HUES48 (cell line): ENCODE results near the gene FFAR4.

Experiments
- H3K27ac ChIP-seq: one replicate; pipeline ENCODE4 v1.7.0; 2013; ENCODE audit warnings: low read depth, low read length, inconsistent platforms
- H3K27me3 ChIP-seq: 2 replicates; pipeline ENCODE4 v1.6.1; 2013; ENCODE audit warnings: mild to moderate bottlenecking, low read length; ENCODE audit not compliant: control insufficient read depth, insufficient read depth
- H3K36me3 ChIP-seq: 2 replicates; pipeline ENCODE4 v1.6.1; 2013; ENCODE audit warnings: low read length; ENCODE audit not compliant: control insufficient read depth, insufficient read depth
- H3K4me1 ChIP-seq: 2 replicates; pipeline ENCODE4 v1.6.1; 2013; ENCODE audit warnings: mild to moderate bottlenecking, low read length; ENCODE audit not compliant: control insufficient read depth, insufficient read depth
- H3K4me3 ChIP-seq: 2 replicates; pipeline ENCODE4 v1.5.1; 2013; ENCODE audit warnings: mild to moderate bottlenecking, low read depth, low read length
- H3K9ac ChIP-seq: 2 replicates; pipeline ENCODE4 v1.6.1; 2013; ENCODE audit warnings: mild to moderate bottlenecking, low read depth, low read length, moderate library complexity
- H3K9me3 ChIP-seq: 2 replicates; pipeline ENCODE4 v1.6.1; 2013; ENCODE audit warnings: low read length; ENCODE audit not compliant: control insufficient read depth, insufficient read depth

FFAR4 gene

DNA sequence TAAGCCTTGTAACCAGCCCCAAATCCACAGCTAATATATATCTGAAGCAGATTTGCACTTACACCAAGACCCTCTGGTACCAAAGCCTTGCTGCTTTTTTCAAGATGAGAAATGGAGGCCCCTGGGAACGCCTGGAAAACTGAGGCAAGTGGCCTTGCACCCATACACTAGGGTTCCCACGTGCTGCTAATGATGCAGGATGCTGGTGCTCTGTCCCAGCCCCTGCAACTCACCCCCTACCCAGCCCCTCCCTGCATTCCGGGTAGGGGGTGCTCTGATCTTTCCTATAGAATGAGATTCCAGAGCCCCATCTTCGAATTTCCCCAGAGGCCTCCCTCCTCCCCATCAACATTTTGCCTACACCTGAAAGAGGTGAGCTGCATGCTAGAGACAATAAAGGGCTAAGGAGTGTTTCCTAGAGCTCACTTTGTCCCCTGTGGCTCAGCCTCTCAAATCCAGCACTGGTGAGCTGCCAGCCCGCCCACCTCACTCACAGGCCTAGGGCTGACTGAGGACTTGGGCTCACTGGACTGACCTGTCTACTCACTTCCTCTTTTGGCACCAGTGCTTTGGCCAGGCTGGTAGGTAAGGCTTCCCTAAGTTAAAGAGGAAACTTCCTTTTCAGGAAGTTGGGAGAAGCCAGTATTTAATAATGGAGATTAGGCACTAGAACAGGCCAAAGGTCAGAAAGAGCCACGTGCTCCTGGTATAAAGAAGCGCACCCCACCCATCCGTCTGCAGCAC is 24.8 kb downstream of the FFAR4 start:
- Histone ChIP-seq H3K9ac (no peak overlapping the region), H3K36me3 (no peaks in the 10 kb centered on the region), H3K27me3 (no peaks in the 10 kb centered on the region), H3K4me1 (peaks cover 14% of the 10 kb centered on the region; the same call in 1 of the 2 replicates), H3K27ac (no peak overlapping the region), H3K9me3 (no peaks in the 10 kb centered on the region), H3K4me3 (no peak overlapping the region)

DNA sequence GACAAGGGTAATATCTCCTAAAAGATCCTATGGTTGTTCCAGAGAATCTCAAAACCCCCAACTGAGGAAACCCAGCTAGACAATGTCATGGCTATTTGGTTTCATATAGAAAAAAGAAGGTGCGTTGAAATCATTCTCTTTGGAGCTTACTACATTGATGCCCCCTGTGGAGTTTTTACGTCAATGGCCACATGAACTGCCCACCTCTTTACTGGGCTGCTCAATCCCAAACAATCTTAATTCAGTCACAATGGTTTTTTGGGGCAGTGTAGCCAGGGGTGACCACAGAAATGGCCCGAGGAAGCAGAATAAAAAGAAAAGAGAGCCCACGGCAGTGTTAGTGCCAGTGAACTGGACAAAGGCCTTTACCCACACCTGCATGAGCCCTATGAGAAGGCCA is 26.8 kb downstream of the FFAR4 start:
- Histone ChIP-seq H3K27me3 (peaks cover 8% of the 10 kb centered on the region; the same call in 1 of the 2 replicates), H3K9me3 (no peaks in the 10 kb centered on the region), H3K4me1 (peaks cover 14% of the 10 kb centered on the region; the same call in 1 of the 2 replicates), H3K9ac (no peak overlapping the region), H3K4me3 (no peak overlapping the region), H3K27ac (no peak overlapping the region), H3K36me3 (no peaks in the 10 kb centered on the region)

- H3K9ac ChIP-seq, result no peak overlapping the region
- no peak overlapping the region for H3K27ac ChIP-seq
- H3K27me3 ChIP-seq, result peaks cover 12% of the 10 kb centered on the region; the same call in 1 of the 2 replicates
- H3K36me3 ChIP-seq, result no peaks in the 10 kb centered on the region
- peaks cover 14% of the 10 kb centered on the region; the same call in 1 of the 2 replicates for H3K4me1 ChIP-seq
- H3K9me3 ChIP-seq, result no peaks in the 10 kb centered on the region
- H3K4me3 ChIP-seq, result no peak overlapping the region
Observed at GRCh38 chr10:93593749-93594148, 27.3 kb downstream of the FFAR4 start.

DNA sequence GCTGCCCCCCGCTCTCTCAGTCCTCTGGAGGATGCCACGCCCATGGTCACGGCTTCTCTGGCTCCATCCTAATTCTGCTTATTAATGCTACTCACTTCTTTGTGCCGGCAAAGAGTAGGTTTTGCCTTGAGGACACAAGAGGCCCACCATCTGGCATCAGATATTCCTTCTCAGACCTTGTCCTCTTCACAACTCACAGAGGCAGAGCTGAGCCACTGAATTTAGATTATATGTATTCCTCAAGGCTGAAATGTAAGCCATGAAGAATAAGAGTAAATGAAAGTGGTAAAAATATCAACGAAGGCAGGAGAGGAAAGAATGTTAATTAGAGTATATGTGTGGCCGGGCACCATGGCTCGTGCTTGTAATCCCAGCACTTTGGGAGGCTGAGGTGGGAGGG is 28.1 kb downstream of the FFAR4 start:
- no peaks in the 10 kb centered on the region for H3K9me3 ChIP-seq
- H3K36me3 ChIP-seq, result no peaks in the 10 kb centered on the region
- no peak overlapping the region for H3K4me3 ChIP-seq
- H3K4me1 ChIP-seq, result peaks cover 14% of the 10 kb centered on the region; the same call in 1 of the 2 replicates
- no peak overlapping the region for H3K9ac ChIP-seq
- H3K27ac ChIP-seq, result no peak overlapping the region
- H3K27me3 ChIP-seq, result peaks cover 17% of the 10 kb centered on the region

- Histone ChIP-seq H3K27me3 (peaks cover 27% of the 10 kb centered on the region), H3K9me3 (no peaks in the 10 kb centered on the region), H3K4me1 (peaks cover 14% of the 10 kb centered on the region; the same call in 1 of the 2 replicates), H3K36me3 (no peaks in the 10 kb centered on the region), H3K9ac (no peak overlapping the region), H3K4me3 (no peak overlapping the region), H3K27ac (no peak overlapping the region)
Observed at GRCh38 chr10:93595378-93596161, 29.1 kb downstream of the FFAR4 start.

DNA sequence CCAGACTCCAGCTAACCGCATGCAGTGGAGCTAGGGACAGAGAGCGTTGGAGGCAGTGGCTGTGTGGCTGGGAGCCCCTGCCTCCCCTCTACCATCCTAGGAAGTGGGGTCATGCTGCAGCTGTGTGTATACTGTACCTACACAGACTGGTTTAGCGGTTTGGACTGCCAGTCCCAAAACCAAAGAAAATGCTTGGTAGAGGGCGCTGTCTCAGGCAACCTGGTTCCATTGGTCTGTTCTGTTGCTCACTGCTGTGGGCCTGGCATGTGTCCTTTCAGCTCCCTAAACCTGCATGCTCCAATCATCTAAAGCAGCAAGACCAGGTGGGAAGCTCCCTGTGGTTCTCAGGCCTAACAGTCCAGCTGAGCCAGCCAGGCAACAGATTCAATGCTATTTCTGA is 30.1 kb downstream of the FFAR4 start:
- H3K36me3 ChIP-seq, result no peaks in the 10 kb centered on the region
- peaks cover 37% of the 10 kb centered on the region for H3K27me3 ChIP-seq
- no peaks in the 10 kb centered on the region for H3K9me3 ChIP-seq
- no peak overlapping the region for H3K4me3 ChIP-seq
- no peak overlapping the region for H3K27ac ChIP-seq
- H3K4me1 ChIP-seq, result peaks cover 9% of the 10 kb centered on the region; the same call in 1 of the 2 replicates
- no peak overlapping the region for H3K9ac ChIP-seq

GRCh38 chr10:93597075-93597599 is 30.7 kb downstream of the FFAR4 start:
- Histone ChIP-seq H3K9ac (no peak overlapping the region), H3K27ac (no peak overlapping the region), H3K9me3 (no peaks in the 10 kb centered on the region), H3K4me1 (peaks cover 9% of the 10 kb centered on the region), H3K36me3 (no peaks in the 10 kb centered on the region), H3K4me3 (no peak overlapping the region), H3K27me3 (peaks cover 43% of the 10 kb centered on the region)

GRCh38 chr10:93598157-93598556 is 31.7 kb downstream of the FFAR4 start:
- H3K27me3 ChIP-seq, result peaks cover 53% of the 10 kb centered on the region

GRCh38 chr10:93599335-93599734 is 32.9 kb downstream of the FFAR4 start:
- peaks cover 65% of the 10 kb centered on the region for H3K27me3 ChIP-seq
- no peak overlapping the region for H3K27ac ChIP-seq
- peaks cover 8% of the 10 kb centered on the region for H3K4me1 ChIP-seq
- H3K4me3 ChIP-seq, result no peak overlapping the region
- H3K9me3 ChIP-seq, result no peaks in the 10 kb centered on the region
- H3K9ac ChIP-seq, result no peak overlapping the region
- no peaks in the 10 kb centered on the region for H3K36me3 ChIP-seq

More at GRCh38 chr10:93598157-93598556, 31.7 kb downstream of the FFAR4 start:
- H3K9me3 ChIP-seq, result no peaks in the 10 kb centered on the region
- no peaks in the 10 kb centered on the region for H3K36me3 ChIP-seq
- no peak overlapping the region for H3K27ac ChIP-seq
- H3K9ac ChIP-seq, result no peak overlapping the region
- H3K4me1 ChIP-seq, result peaks cover 8% of the 10 kb centered on the region
- no peak overlapping the region for H3K4me3 ChIP-seq

- H3K27ac ChIP-seq, result no peak overlapping the region
- H3K9ac ChIP-seq, result no peak overlapping the region
- H3K4me3 ChIP-seq, result no peak overlapping the region
- peaks cover 69% of the 10 kb centered on the region for H3K27me3 ChIP-seq
- no peaks in the 10 kb centered on the region for H3K9me3 ChIP-seq
- H3K4me1 ChIP-seq, result peaks cover 8% of the 10 kb centered on the region
- no peaks in the 10 kb centered on the region for H3K36me3 ChIP-seq
Observed at GRCh38 chr10:93599778-93600177, 33.3 kb downstream of the FFAR4 start.
